SK-N-MC (cell line): ENCODE measurements around the gene APOB.

ENCODE experiments used
- EZH2 ChIP-seq: fragments of 200-600 bp; sonication (generic); IDR thresholded peaks from one replicate; pipeline ENCODE4 v1.6.1; 2017; ENCODE audit warnings: antibody characterized with exemption
- FOXP2 ChIP-seq: optimal IDR thresholded peaks from 2 replicates; pipeline ENCODE3; 2011; ENCODE audit warnings: mild to moderate bottlenecking, moderate library complexity; ENCODE audit not compliant: insufficient read depth; ENCODE audit errors: extremely low read length, control extremely low read depth
- POLR2AphosphoS5 ChIP-seq: IDR thresholded peaks from 2 replicates; pipeline ENCODE4 v1.6.1; 2012; ENCODE audit warnings: mild to moderate bottlenecking, low read depth, low read length, borderline replicate concordance

DNA sequence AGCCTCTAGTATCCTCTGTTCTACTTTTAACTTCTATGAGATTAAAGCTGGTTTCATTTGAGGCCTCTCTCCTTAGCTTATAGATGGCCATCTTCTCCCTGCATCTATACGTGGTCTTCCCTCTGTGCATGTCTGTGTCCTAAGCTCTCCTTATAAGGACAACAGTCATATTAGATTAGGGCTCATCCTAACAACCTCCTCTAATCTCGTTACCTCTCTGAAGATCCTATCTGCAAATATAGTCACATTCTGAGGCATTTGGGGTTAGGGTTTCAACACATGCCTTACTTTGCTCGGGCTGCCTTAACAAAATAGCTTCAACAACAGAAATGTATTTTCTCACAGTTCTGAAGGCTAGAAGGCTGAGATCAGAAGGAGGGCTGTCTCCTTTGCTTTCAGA lies 11.6 kb upstream of the APOB start:
- TF ChIP-seq POLR2AphosphoS5, result no peak
- TF ChIP-seq EZH2, result no peak
- no peak for TF ChIP-seq FOXP2
